Amniotic stem cell (primary cell): ENCODE results near the gene GPR160.
"Not testable (repeated sequence)": the region's sequence is repeated elsewhere in the genome, so short reads cannot be mapped to it uniquely, and the experiment has no call there.

Experiments used
- DNase-seq: peaks from one replicate; lab custom pipeline; 2025; lab: John Stamatoyannopoulos, UW

GPR160 gene

DNA sequence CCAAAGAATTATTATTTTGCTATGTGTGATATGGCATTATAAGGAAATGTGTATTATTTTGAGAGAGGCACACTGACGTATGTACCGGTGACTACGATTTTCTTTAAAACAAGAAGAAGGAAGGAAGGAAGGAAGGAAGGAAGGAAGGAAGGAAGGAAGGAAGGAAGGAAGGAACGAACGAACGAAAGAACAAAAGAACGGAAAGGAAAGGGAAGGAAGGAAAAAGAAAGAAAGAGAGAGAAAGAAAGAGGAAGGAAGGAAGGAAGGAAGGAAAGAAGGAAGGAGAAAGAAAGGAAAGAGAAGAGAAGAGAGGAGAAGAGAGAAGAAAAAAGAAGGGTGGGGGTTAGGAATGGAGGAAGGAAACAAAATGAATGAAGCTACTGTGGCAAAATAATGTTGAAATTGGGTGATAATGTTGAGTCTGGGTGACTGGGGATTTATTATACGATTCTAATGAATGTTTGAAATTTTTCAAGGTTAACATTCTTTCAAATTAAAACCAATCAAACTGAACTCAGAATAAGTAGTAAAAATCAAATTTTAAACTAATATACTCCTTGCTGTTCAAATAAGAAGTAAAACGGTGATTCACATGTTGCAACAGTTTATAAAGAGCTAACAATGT is 73.5 kb downstream of the GPR160 start:
- DNase-seq = no peak

DNA sequence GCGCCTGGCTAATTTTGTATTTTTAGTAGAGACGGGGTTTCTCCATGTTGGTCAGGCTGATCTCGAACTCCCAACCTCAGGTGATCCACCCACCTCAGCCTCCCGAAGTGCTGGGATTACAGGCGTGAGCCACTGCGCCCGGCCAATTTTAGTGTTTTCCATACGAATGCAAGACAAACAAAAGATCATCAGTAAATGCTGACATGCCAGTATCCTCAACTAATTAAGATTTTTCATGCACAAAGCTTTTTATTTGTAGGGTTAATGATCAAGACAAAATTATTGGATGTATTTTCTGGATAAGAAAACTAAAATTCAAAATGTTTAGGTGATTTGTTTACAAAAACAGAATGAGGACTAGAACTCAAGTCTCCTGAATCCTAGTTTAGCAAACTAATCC is 76.4 kb downstream of the GPR160 start:
- not testable (repeated sequence) for DNase-seq

DNA sequence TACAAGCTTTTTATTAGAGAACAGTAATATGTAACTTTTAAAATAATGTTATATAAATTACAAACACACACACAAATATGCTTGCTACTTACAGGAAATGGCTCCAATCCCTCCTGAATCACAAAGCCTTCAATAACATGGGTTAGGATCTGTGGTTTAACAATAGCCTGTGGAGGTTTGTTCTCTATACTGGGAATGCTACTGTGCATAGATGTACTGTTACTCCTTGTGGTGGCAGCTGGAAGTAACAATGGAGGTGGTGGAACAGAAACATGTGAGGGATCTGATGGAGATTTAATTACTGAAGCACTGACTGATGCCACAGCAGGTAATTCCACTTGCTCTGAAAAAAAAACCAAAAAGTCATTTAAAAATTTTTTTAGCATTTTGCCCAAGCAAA is 79.3 kb downstream of the GPR160 start:
- DNase-seq = no peak

- DNase-seq = no peak
These were observed 90.6 kb downstream of the GPR160 start for GRCh38 chr3:170128259-170128976.

- DNase-seq = no peak
These were observed 91.2 kb downstream of the GPR160 start for GRCh38 chr3:170128977-170129431.

DNA sequence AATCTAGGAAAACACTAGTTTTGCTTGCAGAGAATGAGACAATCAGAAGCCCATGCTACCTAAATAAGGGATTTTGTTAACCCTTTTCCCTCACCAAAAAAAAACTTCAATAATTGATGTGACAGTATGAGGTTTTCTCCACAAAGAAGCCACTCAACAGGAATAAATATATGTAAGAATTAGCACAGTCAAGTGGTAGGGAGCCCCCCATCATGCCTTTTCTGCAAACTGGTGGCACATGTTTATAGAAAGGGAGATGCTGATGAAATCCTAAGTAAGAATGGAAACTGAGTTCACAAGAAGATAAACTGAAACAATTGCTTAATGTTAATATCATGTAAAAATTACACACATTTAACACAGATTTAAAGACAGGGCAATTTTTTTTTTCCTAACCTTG is 92.7 kb downstream of the GPR160 start:
- DNase-seq = no peak

DNA sequence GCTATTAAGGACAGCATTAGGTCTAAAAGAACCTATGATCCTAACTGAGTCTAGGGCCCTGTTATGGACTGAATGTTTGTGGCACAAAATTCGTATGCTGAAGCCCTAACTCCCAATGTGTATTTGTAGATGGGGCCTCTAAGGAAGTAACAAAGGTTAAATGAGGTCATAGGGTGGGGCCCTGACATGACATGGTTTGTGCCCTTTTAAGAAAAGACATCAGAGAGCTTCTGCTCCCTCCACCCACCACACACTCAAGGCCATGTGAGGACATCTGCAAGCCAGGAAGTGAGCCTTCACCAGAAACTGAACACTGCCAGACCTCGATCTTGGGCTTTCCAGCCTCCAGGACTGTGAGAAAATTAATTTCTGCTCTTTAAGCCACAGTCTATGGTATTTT is 94.5 kb downstream of the GPR160 start:
- no peak for DNase-seq
